ENCODE data around the gene CBLN3.
A peak's percentile ranks its signal among the peaks of the same experiment; 100 is the strongest.
"Not testable (repeated sequence)": the region's sequence is repeated elsewhere in the genome, so short reads cannot be mapped to it uniquely, and the experiment has no call there.

The CBLN3 gene

GRCh38 chr14:24401810-24402702 is 27.4 kb downstream of the CBLN3 start:
- DNase-seq, result no peak

- DNase-seq, result no peak
Measured at GRCh38 chr14:24399999-24400718, 29.3 kb downstream of the CBLN3 start.

- no peak for DNase-seq
Measured at GRCh38 chr14:24399447-24399822, 30.0 kb downstream of the CBLN3 start.

GRCh38 chr14:24398653-24399446 is 30.6 kb downstream of the CBLN3 start, which contains the start of gene NYNRIN:
NYNRIN (plus strand) TSS chr14:24399003; CDS start chr14:24399247, 244 bp downstream.
- peak; percentile 58 for DNase-seq

- peak; percentile 19 for DNase-seq
Measured at GRCh38 chr14:24398293-24398652, 31.2 kb downstream of the CBLN3 start.

- no peak for DNase-seq
Measured at GRCh38 chr14:24397639-24398292, 31.7 kb downstream of the CBLN3 start.

- DNase-seq, result no peak
Measured at GRCh38 chr14:24395609-24396582, 33.6 kb downstream of the CBLN3 start.

GRCh38 chr14:24394275-24394674 is 35.2 kb downstream of the CBLN3 start:
- DNase-seq, result no peak

GRCh38 chr14:24392325-24393091 is 37.0 kb downstream of the CBLN3 start:
- peak; percentile 82 for DNase-seq

GRCh38 chr14:24390701-24391468 is 38.6 kb downstream of the CBLN3 start:
- no peak for DNase-seq

GRCh38 chr14:24389226-24389848 is 40.1 kb downstream of the CBLN3 start:
- DNase-seq, result peak; percentile 29

GRCh38 chr14:24388474-24389179 is 40.8 kb downstream of the CBLN3 start:
- no peak for DNase-seq

- DNase-seq, result not testable (repeated sequence)
Measured at GRCh38 chr14:24387579-24387978, 41.9 kb downstream of the CBLN3 start.

- no peak for DNase-seq
Measured at GRCh38 chr14:24387009-24387345, 42.5 kb downstream of the CBLN3 start.

- no peak for DNase-seq
Measured at GRCh38 chr14:24385524-24385923, 43.9 kb downstream of the CBLN3 start.

- DNase-seq, result no peak
Measured at GRCh38 chr14:24384169-24384568, 45.3 kb downstream of the CBLN3 start.

GRCh38 chr14:24382064-24382371 is 47.5 kb downstream of the CBLN3 start:
- no peak for DNase-seq

- no peak for DNase-seq
Measured at GRCh38 chr14:24381363-24382063, 48.0 kb downstream of the CBLN3 start.
